H1 (cell line): ENCODE results near the gene SPATA16. TPM values are rescaled to one million over a fixed set of nuclear protein-coding genes. Genes with fewer than 3 reads are reported as not detected.
"Not testable (repeated sequence)": the region's sequence is repeated elsewhere in the genome, so short reads cannot be mapped to it uniquely, and the experiment has no call there.

Source experiments
- CTCF ChIA-PET: fragments of 300-600 bp; sonication (Branson Sonifier 250); formaldehyde crosslinking; loops from one replicate; lab custom pipeline; 2021; ENCODE audit not compliant: partially characterized antibody; lab: Charles Lee
- POLR2A ChIA-PET: fragments of 300-600 bp; sonication (Branson Sonifier 250); formaldehyde crosslinking; loops from one replicate; lab custom pipeline; 2021; ENCODE audit warnings: inconsistent platforms; ENCODE audit not compliant: partially characterized antibody; lab: Charles Lee
- DNase-seq, 2 experiments: peaks; one replicate each; pipeline versions ENCODE4 v3.0.0 to v3.0.0-alpha.2; 2010 to 2022; ENCODE audit warnings: low spot score in 2 of 2, low read depth in 1 of 2, mixed read lengths in 1 of 2
- FAIRE-seq: peaks from 2 replicates; lab custom pipeline; 2011; peaks lifted over from hg19 to GRCh38; lab: Jason Lieb, UNC
- H2AFZ ChIP-seq: 2 replicates; pipeline ENCODE4 v1.8.1; 2012; ENCODE audit warnings: low read length, inconsistent platforms
- H2AK5ac ChIP-seq: 2 replicates; pipeline ENCODE4 v1.6.1; 2013; ENCODE audit warnings: low read depth, low read length
- H2BK120ac ChIP-seq: replicated peaks from 2 replicates; pipeline ENCODE3; 2013; ENCODE audit warnings: low read depth, low read length, inconsistent platforms
- H2BK12ac ChIP-seq: 2 replicates; pipeline ENCODE4 v1.6.1; 2013; ENCODE audit warnings: low read depth, low read length
- H2BK15ac ChIP-seq: 2 replicates; pipeline ENCODE4 v1.6.1; 2013; ENCODE audit warnings: low read length
- H2BK20ac ChIP-seq: 2 replicates; pipeline ENCODE4 v1.6.1; 2013; ENCODE audit warnings: low read length
- H2BK5ac ChIP-seq: 2 replicates; pipeline ENCODE4 v1.6.1; 2013; ENCODE audit warnings: low read depth, low read length
- H3K14ac ChIP-seq: 2 replicates; pipeline ENCODE4 v1.6.1; 2013; ENCODE audit warnings: inconsistent platforms; ENCODE audit not compliant: insufficient read length
- H3K18ac ChIP-seq: 2 replicates; pipeline ENCODE4 v1.6.1; 2013; ENCODE audit warnings: low read length; ENCODE audit errors: extremely low read depth
- H3K23ac ChIP-seq: 2 replicates; pipeline ENCODE4 v1.6.1; 2013; ENCODE audit warnings: inconsistent platforms; ENCODE audit not compliant: insufficient read length
- H3K23me2 ChIP-seq: 2 replicates; pipeline ENCODE4 v1.6.1; 2013; ENCODE audit warnings: low read depth, low read length
- H3K27ac ChIP-seq: 2 replicates; pipeline ENCODE4 v1.6.1; 2011; ENCODE audit warnings: low read depth, low read length, inconsistent platforms
- H3K27me3 ChIP-seq, 4 experiments: replicated peaks in 1 of 4; 1 replicate in 1 of 4; 2 replicates in 3 of 4; pipeline versions ENCODE4 v1.6.1 to v1.8.1; 2011 to 2013; ENCODE audit warnings: low read length in 3 of 4, mild to moderate bottlenecking in 3 of 4, inconsistent platforms in 2 of 4, mixed read lengths in 2 of 4, moderate library complexity in 1 of 4; ENCODE audit not compliant: control insufficient read depth in 3 of 4, insufficient read depth in 3 of 4; ENCODE audit errors: extremely low read depth in 1 of 4
- H3K36me3 ChIP-seq, 4 experiments: 2 replicates each; pipeline versions ENCODE4 v1.6.1 to v1.8.1; 2011 to 2013; ENCODE audit warnings: mild to moderate bottlenecking in 4 of 4, low read length in 3 of 4, moderate library complexity in 2 of 4, control low read depth in 1 of 4, inconsistent platforms in 1 of 4; ENCODE audit not compliant: insufficient read depth in 4 of 4, control insufficient read depth in 2 of 4
- H3K4ac ChIP-seq: replicated peaks from 2 replicates; pipeline ENCODE3; 2013; ENCODE audit warnings: low read length, low read depth, mixed read lengths, inconsistent platforms; ENCODE audit not compliant: insufficient read length
- H3K4me1 ChIP-seq, 4 experiments: replicated peaks in 1 of 4; 1 replicate in 1 of 4; 2 replicates in 3 of 4; pipeline versions ENCODE4 v1.6.1 to v1.8.1; 2011 to 2013; ENCODE audit warnings: low read length in 3 of 4, inconsistent platforms in 2 of 4, mixed read lengths in 1 of 4; ENCODE audit not compliant: insufficient read depth in 4 of 4, control insufficient read depth in 3 of 4
- H3K4me2 ChIP-seq, 2 experiments: 2 replicates each; pipeline versions ENCODE4 v1.6.1 to v1.8.1; 2011 to 2013; ENCODE audit warnings: low read depth in 2 of 2, low read length in 2 of 2, control low read depth in 1 of 2, inconsistent platforms in 1 of 2, mild to moderate bottlenecking in 1 of 2; ENCODE audit not compliant: insufficient read depth in 1 of 2
- H3K4me3 ChIP-seq, 4 experiments: fragments of 200-600, 300-600 bp in 1 of 4; sonication (generic), shearing (Covaris generic), sonication (Bioruptor Twin) in 1 of 4; 2 replicates each; pipeline versions ENCODE4 v1.5.1 to v1.8.1; 2011 to 2016; ENCODE audit warnings: low read length in 4 of 4, low read depth in 3 of 4, control low read depth in 2 of 4, inconsistent platforms in 2 of 4, mild to moderate bottlenecking in 2 of 4, mixed read lengths in 1 of 4, moderate library complexity in 1 of 4; ENCODE audit not compliant: insufficient read depth in 2 of 4; ENCODE audit errors: extremely low read depth in 1 of 4
- H3K56ac ChIP-seq: replicated peaks from 2 replicates; pipeline ENCODE3; 2013; ENCODE audit warnings: low read depth, mild to moderate bottlenecking, mixed read lengths, low read length, inconsistent platforms; ENCODE audit not compliant: insufficient read length
- H3K79me1 ChIP-seq: 2 replicates; pipeline ENCODE4 v1.6.1; 2013; ENCODE audit warnings: low read depth, low read length, control low read depth
- H3K79me2 ChIP-seq, 2 experiments: 2 replicates each; pipeline versions ENCODE4 v1.6.1 to v1.8.1; 2012 to 2013; ENCODE audit warnings: low read length in 2 of 2, mild to moderate bottlenecking in 2 of 2, inconsistent platforms in 1 of 2; ENCODE audit not compliant: insufficient read depth in 2 of 2, control insufficient read depth in 1 of 2
- H3K9ac ChIP-seq, 4 experiments: replicated peaks in 1 of 4; 1 replicate in 1 of 4; 2 replicates in 3 of 4; pipeline versions ENCODE4 v1.6.1 to v1.8.1; 2011 to 2013; ENCODE audit warnings: low read depth in 3 of 4, low read length in 3 of 4, control low read depth in 2 of 4, mild to moderate bottlenecking in 2 of 4, moderate library complexity in 2 of 4, inconsistent platforms in 1 of 4; ENCODE audit errors: extremely low read depth in 1 of 4
- H3K9me3 ChIP-seq, 2 experiments: 2 replicates each; pipeline versions ENCODE4 v1.6.1 to v1.8.1; 2012 to 2013; ENCODE audit warnings: mild to moderate bottlenecking in 2 of 2, moderate library complexity in 2 of 2, control low read depth in 1 of 2, inconsistent platforms in 1 of 2, low read depth in 1 of 2, low read length in 1 of 2, mixed read lengths in 1 of 2; ENCODE audit not compliant: insufficient read depth in 2 of 2
- H4K20me1 ChIP-seq, 2 experiments: replicated peaks in 1 of 2; 2 replicates each; pipeline versions ENCODE3 to v1.8.1; 2011 to 2013; ENCODE audit warnings: inconsistent platforms in 2 of 2, low read length in 2 of 2, mild to moderate bottlenecking in 1 of 2; ENCODE audit not compliant: insufficient read depth in 2 of 2, control insufficient read depth in 1 of 2
- H4K5ac ChIP-seq: 2 replicates; pipeline ENCODE4 v1.6.1; 2013; ENCODE audit warnings: low read length, low read depth, mixed read lengths, inconsistent platforms; ENCODE audit not compliant: insufficient read length
- H4K8ac ChIP-seq: 2 replicates; pipeline ENCODE4 v1.8.0; 2013; ENCODE audit warnings: mild to moderate bottlenecking, moderate library complexity, low read length, inconsistent platforms; ENCODE audit not compliant: insufficient read depth; ENCODE audit errors: extremely low read depth
- H4K91ac ChIP-seq: replicated peaks from 2 replicates; pipeline ENCODE3; 2013; ENCODE audit warnings: low read length, mixed read lengths, inconsistent platforms; ENCODE audit not compliant: insufficient read length
- TEAD4 ChIP-seq: IDR thresholded peaks from 2 replicates; pipeline ENCODE4 v1.6.1; 2012; ENCODE audit warnings: low read depth, low read length, inconsistent platforms, mixed read lengths
- WGBS, 2 experiments: shearing (Covaris generic) in 1 of 2; methylation state at CpG; one replicate each; pipeline versions ENCODE4 v1.1.6 to v1.1.7; 2013 to 2015; ENCODE audit warnings: low lambda C conversion rate in 2 of 2, mixed read lengths in 2 of 2, inconsistent platforms in 1 of 2, low coverage in 1 of 2, missing lambda C conversion rate in 1 of 2; ENCODE audit not compliant: insufficient replicate concordance in 2 of 2, insufficient coverage in 1 of 2, insufficient read length in 1 of 2; ENCODE audit errors: extremely low coverage in 1 of 2, missing lambda C conversion rate in 1 of 2; 5-methylcytosine and 5-hydroxymethylcytosine counted together
- polyA plus RNA-seq, 7 experiments: library from polyadenylated mRNA; depleted of rRNA in 3 of 7; stranded (reverse) in 5 of 7; unstranded in 2 of 7; fragments of >200 nt in 5 of 7; fragments of 200-250 nt in 2 of 7; gene quantifications; 1 replicate in 5 of 7; 2 replicates in 1 of 7; 4 replicates in 1 of 7; pipeline versions ENCODE4 v1.2.1 to v1.2.3, GENCODE V29; 2011 to 2013; ENCODE audit warnings: missing spikeins in 2 of 7, mixed read lengths in 2 of 7
- total RNA-seq: library from RNA; stranded (reverse); fragmentation: NEBNext Ultra II Directional; extraction: Animal tissue kit (Norgen Biotek cat#: 25700); gene quantifications from 2 replicates; pipeline ENCODE4 v1.2.1, GENCODE V29; 2021

The SPATA16 gene
- total and polyA plus RNA-seq, 2 of the 8 experiments (the other 6 are each of a cell fraction or from before 2014, with no cell fraction given), result 0.05 to 2.7 TPM

DNA sequence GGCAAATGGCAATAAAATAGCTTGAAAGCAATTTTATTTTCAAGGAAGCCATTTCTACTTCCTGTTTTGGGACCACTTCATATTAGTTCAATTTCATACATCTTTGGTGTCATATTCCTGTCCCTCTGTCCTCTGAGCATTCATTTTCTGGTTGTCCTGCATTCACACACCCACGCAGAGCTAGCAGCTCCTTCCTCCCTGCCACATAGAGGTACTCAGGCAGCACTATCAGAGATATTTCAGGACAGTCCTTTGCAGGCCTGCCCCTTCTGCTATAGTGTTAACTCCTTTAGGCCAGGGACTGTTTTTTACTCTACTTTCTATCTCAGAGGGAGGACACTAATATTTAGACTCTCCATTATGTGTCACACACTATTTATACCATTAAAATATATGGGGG, 258.5 kb downstream of the SPATA16 start (continued):
- no peak for TF ChIP-seq TEAD4
- TF ChIP-seq, all 59 proteins: peak for 0

- H2BK15ac ChIP-seq, H2BK20ac ChIP-seq, H2AFZ ChIP-seq, DNase-seq, POLR2A ChIA-PET, H3K79me1 ChIP-seq, H2AK5ac ChIP-seq, H4K5ac ChIP-seq, H2BK120ac ChIP-seq, H3K27me3 ChIP-seq, H3K23ac ChIP-seq, H4K8ac ChIP-seq, H3K18ac ChIP-seq, CTCF ChIA-PET, H3K56ac ChIP-seq, H3K4me3 ChIP-seq, H3K14ac ChIP-seq, H3K36me3 ChIP-seq, FAIRE-seq, H3K23me2 ChIP-seq, H4K91ac ChIP-seq, H3K4ac ChIP-seq, H3K79me2 ChIP-seq, H3K4me2 ChIP-seq, H2BK5ac ChIP-seq, H3K9ac ChIP-seq, H3K4me1 ChIP-seq, H3K27ac ChIP-seq, H2BK12ac ChIP-seq, H4K20me1 ChIP-seq: not testable (repeated sequence)
- H3K9me3 ChIP-seq, result peaks cover 15 to 19% of the 10 kb centered on the region in 2 experiments; a peak in 3 of 4 replicates
- WGBS, 2 experiments, result 93% methylated on average over 2 of the region's 2 CpGs; no CpG with 5 or more reads in 1 of the 2 experiments
Measured at GRCh38 chr3:172879381-172879780, 261.7 kb downstream of the SPATA16 start.
